ENCODE data around the gene PPP2R1B.
"Not testable (repeated sequence)": the region's sequence is repeated elsewhere in the genome, so short reads cannot be mapped to it uniquely, and the experiment has no call there.

PPP2R1B gene

DNA sequence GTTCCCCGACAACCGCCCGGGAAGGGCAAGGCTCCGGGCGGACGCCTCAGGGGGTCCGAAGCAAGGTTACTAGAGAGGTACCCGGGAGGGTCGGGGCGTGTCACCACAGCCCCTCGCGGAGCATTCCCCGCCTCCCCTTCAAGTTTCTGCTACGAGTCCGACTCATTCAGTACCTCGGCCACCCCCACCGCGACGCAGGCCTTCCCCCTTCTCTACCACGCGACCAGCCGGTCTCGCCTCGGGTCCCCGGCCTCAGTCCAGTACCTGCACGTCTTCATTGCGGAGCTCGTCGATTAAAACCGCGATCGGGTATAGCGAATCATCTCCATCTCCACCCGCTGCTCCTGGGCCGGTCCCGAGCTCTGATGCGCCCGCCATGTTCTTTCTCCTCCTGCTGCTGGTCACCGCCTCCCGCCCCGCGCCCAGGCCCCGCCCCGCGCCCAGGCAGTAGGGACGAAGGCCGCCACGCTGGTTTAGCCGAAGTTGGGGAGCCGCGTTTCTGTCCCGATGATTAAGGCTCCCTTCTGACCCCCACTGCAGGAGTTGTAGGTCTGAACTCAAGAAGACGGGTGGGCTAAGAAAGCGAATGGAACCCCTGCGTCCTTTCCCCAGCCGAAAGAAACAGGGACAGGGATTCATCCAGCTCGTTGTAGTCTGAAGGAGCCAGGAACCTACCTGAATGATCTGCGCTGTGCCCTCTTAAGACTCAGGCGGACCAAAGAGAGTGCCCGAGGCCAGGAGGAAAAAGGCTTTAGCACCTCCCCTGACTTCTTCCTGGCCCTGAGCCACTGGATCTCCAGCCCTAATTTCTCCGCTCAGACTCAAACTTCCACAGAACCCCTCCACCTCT is at the start of gene PPP2R1B:
Gene PPP2R1B (minus strand): TSS at position 406 of the 850 bp plus-strand sequence. CDS start 28 bp downstream, at position 378.
- peak; percentile 13 for DNase-seq

DNA sequence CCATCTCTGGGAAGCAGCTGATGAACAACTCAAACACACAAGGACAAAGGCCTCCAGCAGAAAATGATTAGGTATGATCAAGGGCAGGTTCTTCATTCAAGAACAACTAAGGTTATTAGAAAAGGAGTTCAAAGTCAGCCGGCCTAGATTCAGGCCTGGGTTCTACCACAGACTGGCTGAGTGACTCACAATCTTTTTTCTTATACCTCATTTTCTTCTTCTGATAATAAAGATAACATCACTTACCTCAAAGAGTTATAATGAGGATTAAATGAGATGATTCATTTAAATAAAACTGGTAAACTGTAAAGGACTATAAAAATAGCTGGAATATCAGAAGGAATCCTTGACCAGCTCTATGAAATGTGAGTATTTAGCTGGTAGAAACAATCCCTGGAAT is 49.3 kb upstream of the PPP2R1B start:
- DNase-seq = no peak

DNA sequence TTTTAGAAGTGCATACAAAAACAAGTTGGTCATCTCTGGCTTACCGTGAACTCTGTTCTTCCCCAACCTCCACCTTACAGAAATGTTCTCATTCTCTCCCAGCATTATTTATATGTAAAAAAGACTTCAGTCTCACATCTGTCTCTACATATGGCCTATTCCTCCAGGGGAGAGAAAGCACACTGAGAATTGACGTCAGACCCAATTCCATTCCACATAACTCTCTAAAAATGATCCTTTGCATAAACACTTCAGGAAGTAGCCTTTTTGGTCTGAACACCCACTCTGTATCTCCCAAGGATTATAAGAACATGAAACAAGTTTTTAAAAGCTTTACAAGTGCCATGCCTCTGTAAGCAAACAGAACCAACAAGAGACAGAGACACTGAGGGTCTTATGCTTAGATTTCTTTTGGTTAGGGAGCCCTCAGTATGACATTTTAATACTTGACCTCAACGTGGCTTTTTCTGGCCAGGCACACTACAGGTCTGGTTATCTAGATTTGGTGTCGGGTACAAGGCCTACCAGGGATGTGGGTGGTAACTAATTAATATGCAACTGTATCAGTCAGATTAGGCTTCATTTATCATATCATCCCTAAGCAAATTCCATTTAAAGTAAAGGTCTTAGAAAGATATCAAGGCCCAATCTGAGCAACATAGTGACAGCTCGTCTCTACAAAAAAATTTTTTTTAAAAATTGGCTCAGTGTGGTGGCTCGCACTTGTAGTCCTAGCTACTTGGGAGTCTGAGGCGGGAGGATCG is 48.5 kb upstream of the PPP2R1B start:
- no peak for DNase-seq

DNA sequence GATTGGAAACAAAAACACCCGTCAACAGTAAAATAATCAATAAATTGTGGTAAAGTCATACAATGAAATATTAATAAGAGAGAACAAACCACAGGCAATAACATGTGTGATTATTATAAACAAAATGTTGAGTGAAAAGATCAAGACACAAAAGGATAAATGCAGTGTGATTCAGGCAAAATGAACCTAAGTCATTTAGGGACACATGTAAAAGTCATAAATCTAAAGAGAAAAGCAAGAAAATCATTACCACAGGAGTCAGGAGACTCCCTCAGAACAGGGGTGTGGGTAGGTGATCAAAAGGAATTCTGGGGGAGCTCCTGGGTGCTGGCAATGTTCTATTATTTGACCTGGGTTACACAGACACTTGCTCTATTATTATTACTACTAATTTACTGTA is 47.9 kb upstream of the PPP2R1B start:
- DNase-seq = no peak

DNA sequence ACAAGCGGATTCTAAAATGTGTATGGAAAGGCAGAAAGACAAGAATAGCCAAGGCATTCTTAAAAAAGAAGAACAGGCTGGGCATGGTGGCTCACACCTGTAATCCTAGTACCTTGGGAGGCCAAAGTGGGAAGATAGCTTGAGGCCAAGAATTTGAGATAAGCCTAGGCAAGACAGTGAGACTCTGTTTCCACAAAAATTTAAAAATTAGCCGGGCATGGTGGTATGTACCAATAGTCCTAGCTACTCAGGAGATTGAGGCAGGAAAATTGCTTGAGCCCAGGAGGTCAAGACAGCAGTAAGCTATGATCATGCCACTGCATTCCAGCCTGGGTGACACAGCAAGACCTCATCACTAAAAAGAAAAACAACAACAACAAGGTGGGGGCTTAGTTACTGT is 46.0 kb upstream of the PPP2R1B start:
- DNase-seq = no peak

DNA sequence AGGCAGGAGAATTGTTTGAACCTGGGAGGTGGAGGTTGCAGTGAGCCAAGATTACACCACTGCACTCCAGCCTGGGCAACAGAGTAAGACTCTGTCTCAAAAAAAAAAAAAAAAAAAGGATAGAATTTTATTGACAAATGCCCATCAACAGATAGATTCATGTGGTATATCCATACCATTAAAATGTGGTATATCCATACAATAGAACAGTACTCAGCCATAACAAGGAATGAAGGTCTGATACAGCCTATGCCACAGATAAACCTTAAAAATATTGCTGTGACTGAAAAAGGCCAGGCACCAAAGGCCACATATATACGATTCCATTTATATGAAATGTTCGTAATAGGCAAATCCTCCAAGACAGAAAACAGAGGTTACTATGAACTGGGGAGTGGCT is 45.3 kb upstream of the PPP2R1B start:
- DNase-seq = no peak

DNA sequence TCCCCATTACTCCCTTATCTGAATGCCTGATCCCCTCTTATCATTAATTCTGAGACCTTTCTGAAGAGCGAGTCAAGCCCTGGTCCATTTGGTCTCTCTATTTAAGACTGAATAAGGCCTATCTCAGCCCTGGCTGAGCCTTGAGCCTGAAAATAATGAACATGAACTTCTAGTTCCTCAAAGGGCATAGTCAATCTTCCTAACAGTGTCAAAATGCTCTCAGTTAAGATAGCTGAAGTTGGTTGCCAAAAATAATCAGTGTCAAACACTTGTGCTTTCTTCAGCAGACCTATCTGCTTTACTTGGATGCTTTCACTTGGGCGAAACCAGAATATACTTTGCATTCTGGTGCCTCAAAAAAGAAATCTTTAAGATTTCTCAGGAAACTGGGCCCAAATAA is 42.6 kb upstream of the PPP2R1B start:
- DNase-seq = no peak

DNA sequence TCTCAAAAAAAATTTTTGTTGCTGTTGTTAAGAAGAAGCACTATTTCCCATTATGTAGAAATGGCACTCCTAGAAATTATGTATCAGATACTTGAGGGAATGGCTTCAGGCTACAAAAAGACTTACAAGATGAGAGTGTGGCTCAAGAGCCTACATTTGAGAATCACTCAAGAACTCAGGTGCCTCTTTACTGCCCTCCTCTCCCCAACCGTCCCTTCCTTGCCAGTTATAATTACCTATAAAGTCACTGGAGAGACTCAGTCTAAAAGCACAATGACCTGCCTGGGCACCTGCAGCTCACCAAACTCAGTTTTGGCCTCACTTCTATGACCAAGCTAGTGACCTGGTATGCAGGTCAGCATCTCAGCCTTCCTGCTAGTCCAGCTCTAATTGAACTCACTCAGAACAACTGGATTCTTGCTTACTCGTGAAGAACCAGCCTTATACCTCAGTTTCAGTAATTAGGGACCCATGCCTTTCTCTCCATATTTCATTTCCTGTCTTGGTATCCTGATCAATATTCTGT is 41.9 kb upstream of the PPP2R1B start:
- no peak for DNase-seq

DNA sequence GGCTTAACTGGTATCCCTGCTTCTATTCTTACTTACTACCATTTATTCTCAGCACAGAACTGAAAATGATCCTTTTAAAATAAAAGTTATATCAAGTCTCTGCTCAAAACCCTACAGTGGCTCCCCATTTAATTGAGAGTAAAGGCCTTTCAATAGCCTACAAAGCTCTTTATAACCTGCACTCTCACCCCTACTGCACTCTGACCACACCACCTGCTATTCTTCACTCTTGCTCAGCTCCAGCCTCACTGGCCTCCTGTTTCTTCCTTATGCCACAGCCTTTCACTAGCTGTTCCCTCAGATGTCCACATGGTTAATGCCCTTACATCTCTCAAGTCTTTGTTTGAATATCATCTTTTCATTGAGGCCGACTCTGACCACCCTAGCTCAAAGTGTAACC is 40.9 kb upstream of the PPP2R1B start:
- DNase-seq = no peak

DNA sequence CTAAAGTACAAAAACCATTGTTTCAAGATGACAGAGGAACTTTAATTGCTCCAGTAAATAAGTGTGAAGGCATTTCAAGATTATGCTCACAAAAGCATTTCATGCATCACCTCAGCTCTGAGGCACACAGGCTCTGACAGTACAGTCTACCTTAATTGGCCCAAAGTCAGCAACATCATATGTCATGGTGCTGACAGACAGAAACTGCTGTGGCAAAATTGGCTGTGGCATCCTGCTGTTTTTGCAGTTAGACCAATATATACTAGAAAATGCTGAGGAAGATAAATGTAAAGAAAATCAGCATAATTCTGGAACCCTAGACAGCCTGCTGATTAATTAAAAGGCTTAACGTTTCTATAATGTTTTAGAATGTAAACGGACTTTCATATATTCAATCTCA is 34.9 kb upstream of the PPP2R1B start:
- DNase-seq = no peak

DNA sequence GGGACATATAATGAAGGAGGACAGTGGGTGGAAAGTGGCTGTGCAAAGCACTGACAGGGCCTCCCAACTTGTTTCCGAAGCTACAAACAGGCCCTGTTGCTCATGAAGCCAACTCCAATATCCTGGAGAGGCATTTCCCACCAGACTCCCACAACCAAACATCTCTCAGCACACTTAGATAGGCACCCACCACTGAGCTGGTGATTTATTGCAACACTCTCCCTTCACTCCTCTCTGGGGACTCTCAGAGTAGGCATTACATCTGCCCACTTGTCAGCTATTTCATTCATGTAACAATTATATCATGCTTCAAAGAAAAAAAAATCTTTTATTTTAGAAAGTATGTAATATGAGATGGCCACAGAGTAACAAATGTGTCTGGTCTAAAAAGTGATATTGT is 32.1 kb upstream of the PPP2R1B start:
- no peak for DNase-seq

DNA sequence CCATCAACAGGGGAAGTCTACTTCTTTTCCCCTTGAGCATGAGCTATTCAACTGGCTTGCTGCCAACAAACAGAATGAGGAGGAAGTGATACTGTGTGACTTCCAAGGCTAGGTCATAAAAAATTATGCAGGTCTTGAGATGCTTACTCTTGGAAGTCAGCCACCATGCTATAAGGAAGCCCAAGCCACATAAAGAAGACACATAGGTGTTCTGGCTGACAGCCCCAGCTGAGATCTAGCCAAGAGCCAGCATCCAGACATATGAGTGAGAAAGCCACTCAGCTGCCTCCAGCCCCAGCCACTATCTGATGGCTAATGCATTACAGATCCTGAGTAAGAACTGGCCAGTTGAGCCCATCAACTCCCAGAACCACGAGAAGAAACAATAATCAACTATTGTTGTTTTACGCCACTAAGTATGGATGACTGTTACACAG is 31.0 kb upstream of the PPP2R1B start:
- no peak for DNase-seq

DNA sequence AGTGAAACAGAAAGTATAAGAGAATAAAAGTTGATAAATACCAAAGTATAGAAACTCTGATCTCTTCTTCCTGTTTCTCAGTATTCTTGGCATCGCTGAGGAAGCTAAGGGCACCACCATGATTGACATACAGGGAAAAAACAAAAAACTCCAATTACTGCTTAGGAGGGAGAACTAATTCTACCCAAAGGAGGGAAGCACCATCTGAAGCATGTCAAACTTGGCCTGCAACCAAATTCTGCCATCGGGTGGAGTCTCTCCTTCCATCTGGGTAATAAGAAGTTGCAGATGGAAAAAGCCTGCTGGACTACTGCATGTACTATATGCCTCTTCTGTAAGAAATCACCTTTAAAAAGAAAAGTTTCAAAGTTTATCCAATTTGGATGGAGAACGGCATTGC is 30.5 kb upstream of the PPP2R1B start:
- DNase-seq = no peak

DNA sequence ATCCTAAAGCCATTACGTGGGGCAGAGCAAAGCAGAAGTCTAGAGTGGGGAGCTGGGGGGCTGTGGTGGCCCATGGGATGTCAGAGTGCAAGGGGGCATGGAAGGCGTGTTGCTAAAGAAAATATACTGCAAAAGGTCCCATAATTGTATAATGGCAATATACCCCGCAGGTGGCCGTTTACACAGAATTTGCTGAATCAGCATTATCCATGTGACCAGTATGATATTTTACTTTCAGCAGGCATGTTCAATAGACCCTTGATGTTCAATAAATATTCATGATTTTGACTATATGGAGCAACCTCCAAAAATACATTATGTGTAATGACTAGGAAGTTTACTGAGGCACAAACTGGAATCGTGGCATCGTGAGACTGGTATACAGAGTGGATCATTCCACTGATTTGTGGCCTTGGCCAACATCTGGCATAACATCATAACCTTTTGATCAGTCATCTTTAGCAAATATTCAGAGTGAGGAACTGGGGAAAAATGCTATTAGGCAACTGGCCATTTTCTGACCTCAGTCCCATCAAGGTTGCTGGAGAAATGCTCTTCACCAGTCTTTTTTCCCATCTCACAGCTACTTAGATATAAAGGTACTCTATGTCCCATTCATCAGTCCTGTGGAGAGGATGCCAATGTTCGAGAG is 29.3 kb upstream of the PPP2R1B start:
- no peak for DNase-seq

DNA sequence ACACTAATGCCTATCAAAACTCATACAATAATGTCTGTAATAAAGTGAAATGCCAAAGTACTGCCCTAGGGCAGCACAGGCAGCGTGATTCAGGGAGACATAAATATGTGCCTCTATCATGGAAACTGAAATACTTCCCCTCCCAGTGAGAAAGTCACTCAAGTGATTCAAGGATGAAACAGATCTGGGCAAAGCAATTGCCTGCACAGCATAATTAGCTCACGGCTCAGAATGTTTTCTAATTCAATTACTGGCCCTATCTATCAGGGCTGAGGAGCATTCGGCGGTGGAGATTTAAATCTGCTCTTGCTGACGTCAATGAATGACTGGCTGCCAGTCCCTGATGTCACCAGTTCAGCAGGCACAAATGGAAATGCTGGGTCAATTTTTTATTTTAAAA is 27.7 kb upstream of the PPP2R1B start:
- no peak for DNase-seq

DNA sequence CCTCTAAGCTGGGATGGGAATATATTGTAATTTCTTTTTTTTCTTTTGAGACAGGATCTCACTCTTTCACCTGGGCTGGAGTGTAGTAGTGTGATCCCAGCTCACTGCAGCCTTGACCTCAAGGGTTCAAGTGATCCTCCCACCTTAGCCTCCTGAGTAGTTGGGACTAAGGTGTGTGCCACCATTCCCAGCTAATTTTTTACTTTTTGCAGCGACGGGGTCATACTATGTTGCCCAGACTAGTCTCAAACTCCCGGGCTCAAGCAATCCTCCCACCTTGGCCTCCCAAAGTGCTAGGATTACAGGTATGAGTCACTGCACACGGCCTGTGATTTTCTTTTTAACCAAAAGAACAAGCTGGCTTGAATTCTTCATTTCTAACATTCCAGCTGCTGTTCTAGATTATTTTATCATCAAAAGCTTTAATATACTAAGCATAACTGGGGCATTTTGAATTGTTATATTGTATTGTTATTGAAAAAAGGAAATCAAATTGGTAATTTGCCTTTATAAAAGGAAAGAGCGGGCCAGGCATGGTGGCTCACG is 26.8 kb upstream of the PPP2R1B start:
- no peak for DNase-seq

DNA sequence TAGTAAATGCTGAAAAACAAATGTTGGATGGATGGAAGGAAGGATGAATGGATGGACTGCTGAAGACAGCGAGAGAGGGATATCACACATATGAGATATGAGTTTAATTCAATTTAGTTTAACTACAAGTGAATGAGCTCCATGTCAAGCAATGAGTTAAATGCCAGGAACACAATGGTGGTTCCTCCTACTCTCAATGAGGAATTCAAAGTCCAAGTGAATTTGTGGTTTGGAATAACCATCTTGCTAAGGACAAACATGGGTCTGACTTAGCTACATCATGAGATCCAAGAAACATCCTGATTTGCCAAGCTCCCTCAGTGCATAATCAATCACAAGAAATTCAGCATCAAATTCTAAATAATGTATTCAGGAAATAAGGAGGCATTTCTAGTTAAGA is 26.1 kb upstream of the PPP2R1B start:
- DNase-seq = no peak

DNA sequence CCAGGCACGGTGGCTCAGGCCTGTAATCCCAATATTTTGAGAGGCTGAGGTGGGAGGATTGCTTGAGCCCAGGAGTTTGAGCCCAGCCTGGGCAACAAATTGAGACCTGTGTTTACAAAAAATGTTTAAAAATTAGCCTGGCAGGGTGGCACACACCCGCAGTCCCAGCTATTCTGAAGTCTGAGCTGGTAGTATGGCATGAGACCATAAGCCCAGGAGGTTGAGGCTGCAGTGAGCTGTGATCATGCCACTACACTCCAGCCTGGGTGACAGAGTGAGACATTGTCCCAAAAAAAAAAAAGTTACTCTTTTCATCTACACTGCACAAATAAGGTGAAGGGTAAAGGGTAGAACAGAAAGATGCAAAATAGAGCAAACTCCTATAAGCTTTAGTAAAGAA is 22.3 kb upstream of the PPP2R1B start:
- DNase-seq = no peak

DNA sequence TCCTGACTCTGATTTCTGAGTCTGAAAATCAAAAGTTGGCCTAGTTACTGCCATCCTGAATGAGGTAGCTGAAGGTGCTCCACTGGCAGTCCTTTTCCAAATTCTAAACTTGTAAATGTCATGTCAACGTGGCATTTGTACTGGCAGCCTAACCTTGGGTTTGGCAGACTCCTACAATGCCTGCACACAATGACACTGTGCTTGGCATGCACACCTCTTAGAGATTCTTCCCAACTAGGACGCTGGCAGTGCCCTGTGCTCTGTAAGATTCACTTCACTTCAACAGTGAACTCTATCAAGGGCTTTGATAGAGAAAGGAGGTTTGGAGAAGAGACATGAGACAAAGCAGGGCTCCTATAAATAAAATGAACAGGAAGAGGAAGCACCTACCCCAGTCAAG is 21.9 kb upstream of the PPP2R1B start:
- no peak for DNase-seq

DNA sequence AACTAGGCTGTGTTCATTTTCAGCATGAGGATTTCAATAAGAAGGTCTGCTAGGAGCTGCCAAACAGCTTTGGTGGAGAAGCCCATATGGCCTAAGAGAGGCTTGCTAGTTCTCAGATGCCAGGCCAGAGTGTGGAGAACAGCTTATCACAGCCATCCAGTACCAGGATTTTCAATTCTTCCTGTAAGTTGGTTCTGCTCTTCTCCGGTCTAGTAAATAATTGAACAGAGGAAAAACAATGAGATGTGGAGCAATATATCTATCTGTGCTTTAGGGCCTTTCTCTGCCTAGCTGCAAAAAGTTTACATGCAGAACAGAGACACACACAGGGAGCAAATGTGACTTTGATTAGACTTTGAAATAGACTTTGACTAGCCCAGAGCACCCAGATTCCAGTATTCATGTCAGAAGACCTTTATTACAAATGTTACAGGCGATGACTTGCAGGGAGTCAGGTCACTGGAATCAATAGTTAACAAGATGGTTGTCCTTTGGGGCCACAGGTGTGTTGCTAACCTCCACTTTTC is 19.8 kb upstream of the PPP2R1B start:
- DNase-seq = no peak

DNA sequence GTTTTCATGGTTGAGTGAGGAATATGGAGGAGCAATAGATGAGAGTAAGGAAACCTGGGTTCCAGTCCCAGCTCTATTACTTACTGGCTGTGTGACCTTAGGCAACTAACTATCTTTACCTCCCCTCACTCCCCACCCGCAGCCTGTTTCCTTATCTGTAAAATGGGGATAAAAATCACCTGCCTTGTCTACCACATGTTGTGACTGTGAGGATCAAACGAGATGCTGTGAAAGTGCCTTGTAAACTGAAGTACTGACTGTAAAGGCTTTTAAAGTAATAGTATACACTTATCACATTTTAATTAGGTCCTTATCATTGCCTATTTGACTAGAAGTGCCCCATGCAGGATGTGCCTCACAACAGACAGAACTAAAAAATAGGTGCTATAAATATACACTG is 18.9 kb upstream of the PPP2R1B start:
- DNase-seq = no peak

DNA sequence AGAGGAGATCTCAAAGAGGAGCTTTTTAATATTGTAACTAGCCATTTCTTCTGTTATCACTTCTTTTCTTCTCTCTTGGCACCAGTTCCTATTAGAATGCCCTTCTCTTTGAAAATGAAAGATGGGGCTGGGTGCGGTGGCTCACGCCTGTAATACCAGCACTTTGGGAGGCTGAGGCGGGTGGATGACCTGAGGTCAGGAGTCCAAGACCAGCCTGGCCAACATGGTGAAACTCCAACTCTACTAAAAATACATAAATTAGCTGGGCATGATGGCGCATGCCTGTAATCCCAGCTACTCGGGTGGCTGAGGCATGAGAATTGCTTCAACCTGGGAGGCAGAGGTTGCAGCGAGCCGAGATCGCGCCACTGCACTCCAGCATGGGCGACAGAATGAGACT is 18.1 kb upstream of the PPP2R1B start:
- DNase-seq = not testable (repeated sequence)
